ENCODE data around the gene RAB29.
"Not testable (repeated sequence)": the region's sequence is repeated elsewhere in the genome, so short reads cannot be mapped to it uniquely, and the experiment has no call there.

The RAB29 gene, protein sequence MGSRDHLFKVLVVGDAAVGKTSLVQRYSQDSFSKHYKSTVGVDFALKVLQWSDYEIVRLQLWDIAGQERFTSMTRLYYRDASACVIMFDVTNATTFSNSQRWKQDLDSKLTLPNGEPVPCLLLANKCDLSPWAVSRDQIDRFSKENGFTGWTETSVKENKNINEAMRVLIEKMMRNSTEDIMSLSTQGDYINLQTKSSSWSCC

DNA sequence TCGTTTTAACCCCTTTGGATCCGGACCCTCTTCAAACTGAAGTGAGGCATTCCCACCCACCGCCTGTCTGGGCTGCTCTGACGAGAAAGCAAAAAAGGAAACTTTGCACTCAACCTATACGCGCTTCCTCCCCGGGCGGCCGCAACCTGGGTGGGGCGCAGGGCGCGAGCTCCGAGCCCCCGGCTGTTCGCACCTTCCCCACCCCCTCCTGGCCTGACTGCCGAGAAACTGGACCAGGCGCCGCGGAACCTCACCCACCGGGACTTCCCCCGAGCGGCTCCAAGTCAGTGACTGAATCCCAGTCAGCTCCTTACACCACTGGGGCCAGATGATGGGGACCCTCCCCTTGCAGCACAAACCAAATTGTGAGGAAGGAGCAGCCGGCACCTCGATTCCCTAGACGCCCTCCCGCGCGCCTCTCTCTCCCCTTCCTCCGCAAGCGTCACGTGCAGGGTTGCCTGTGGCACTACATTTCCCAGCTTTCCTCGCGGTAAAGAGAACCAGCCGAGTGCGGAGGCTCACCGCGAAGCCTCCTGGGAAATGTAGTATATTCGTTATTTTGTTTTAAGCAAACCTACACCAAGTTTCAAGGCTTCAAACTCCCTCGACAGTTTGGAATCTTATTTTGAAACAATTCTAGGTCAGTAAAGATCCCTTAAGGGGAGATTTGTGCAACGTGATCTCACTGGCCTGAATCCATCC, at the start of gene RAB29:
Gene RAB29 (minus strand): TSS at position 468 of the 702 bp plus-strand sequence. CDS start 526 bp downstream, outside the sequence.
- no peak within 1 kb of the TSS for H3K27ac ChIP-seq (ENCODE audit: low read length)
- H3K9ac ChIP-seq (ENCODE audit: low read length) = no peak within 1 kb of the TSS
- no peaks in the 10 kb centered on the region for H3K9me3 ChIP-seq (ENCODE audit: control insufficient read depth, low read depth, low read length)
- H3K36me3 ChIP-seq (ENCODE audit: control insufficient read depth, low read depth, low read length) = no peaks in the 10 kb centered on the region
- peaks cover 6% of the 10 kb centered on the region for H3K4me1 ChIP-seq (ENCODE audit: control insufficient read depth, low read depth, low read length)
- peaks cover 38% of the 10 kb centered on the region for H3K27me3 ChIP-seq (ENCODE audit: control insufficient read depth, insufficient read depth, low read length)
- H3K4me3 ChIP-seq (ENCODE audit: low read length) = peak within 1 kb of the TSS; percentile 79

DNA sequence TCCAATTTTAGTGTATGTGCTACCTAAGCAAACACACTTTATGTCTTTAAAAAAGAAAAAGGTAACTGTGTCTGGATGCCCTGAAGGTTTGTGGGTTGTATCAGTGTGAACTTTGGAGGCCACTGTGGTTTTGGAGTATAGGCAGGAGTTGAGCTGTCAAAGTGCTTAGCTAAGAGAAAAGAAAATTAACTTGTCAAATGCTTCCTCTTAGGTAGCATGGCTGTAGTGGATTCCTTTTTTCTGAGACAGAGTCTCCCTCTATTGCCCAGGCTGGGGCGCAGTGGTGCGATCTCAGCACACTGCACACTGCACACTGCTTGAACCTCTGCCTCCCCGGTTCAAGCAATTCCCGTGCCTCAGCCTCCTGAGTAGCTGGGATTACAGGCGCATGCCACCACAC, 48.9 kb upstream of the RAB29 start:
- H3K4me3 ChIP-seq (ENCODE audit: low read length) = no peak overlapping the region
- H3K4me1 ChIP-seq (ENCODE audit: control insufficient read depth, low read depth, low read length) = peaks cover 21% of the 10 kb centered on the region
- H3K9me3 ChIP-seq (ENCODE audit: control insufficient read depth, low read depth, low read length) = no peaks in the 10 kb centered on the region
- no peak overlapping the region for H3K9ac ChIP-seq (ENCODE audit: low read length)
- no peaks in the 10 kb centered on the region for H3K36me3 ChIP-seq (ENCODE audit: control insufficient read depth, low read depth, low read length)
- no peak overlapping the region for H3K27ac ChIP-seq (ENCODE audit: low read length)
- no peaks in the 10 kb centered on the region for H3K27me3 ChIP-seq (ENCODE audit: control insufficient read depth, insufficient read depth, low read length)

- not testable (repeated sequence) for H3K4me3 ChIP-seq (ENCODE audit: low read length); H3K36me3 ChIP-seq (ENCODE audit: control insufficient read depth, low read depth, low read length); H3K9me3 ChIP-seq (ENCODE audit: control insufficient read depth, low read depth, low read length); H3K9ac ChIP-seq (ENCODE audit: low read length); H3K27ac ChIP-seq (ENCODE audit: low read length); H3K27me3 ChIP-seq (ENCODE audit: control insufficient read depth, insufficient read depth, low read length)
- peaks cover 21% of the 10 kb centered on the region for H3K4me1 ChIP-seq (ENCODE audit: control insufficient read depth, low read depth, low read length)
These were observed 48.0 kb upstream of the RAB29 start for GRCh38 chr1:205823260-205823659.

DNA sequence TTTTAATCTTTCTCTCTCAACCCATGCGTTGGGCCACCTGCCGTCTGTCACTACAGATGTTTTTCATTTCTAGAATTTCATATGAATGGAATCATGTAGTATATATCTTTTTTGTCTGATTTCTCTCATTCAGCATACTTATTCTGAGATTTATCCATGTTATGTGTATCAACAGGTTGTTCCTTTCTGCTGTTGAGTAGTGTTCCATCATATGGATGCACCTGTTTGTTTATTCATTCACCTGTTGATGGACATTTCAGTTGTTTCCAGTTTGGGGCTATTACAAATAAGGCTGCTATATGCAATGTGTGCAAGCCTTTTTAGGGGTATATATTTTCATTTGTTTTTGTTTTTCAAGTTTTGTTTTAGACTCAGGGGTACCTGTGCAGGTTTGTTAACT, 47.1 kb upstream of the RAB29 start:
- Histone ChIP-seq H3K4me3 (ENCODE audit: low read length) (no peak overlapping the region), H3K9me3 (ENCODE audit: control insufficient read depth, low read depth, low read length) (no peaks in the 10 kb centered on the region), H3K27me3 (ENCODE audit: control insufficient read depth, insufficient read depth, low read length) (no peaks in the 10 kb centered on the region), H3K27ac (ENCODE audit: low read length) (no peak overlapping the region), H3K36me3 (ENCODE audit: control insufficient read depth, low read depth, low read length) (no peaks in the 10 kb centered on the region), H3K9ac (ENCODE audit: low read length) (no peak overlapping the region), H3K4me1 (ENCODE audit: control insufficient read depth, low read depth, low read length) (peaks cover 15% of the 10 kb centered on the region)

- Histone ChIP-seq H3K9ac (ENCODE audit: low read length) (no peak overlapping the region), H3K4me1 (ENCODE audit: control insufficient read depth, low read depth, low read length) (peaks cover 5% of the 10 kb centered on the region), H3K4me3 (ENCODE audit: low read length) (no peak overlapping the region), H3K27me3 (ENCODE audit: control insufficient read depth, insufficient read depth, low read length) (peaks cover 11% of the 10 kb centered on the region), H3K27ac (ENCODE audit: low read length) (no peak overlapping the region), H3K9me3 (ENCODE audit: control insufficient read depth, low read depth, low read length) (no peaks in the 10 kb centered on the region), H3K36me3 (ENCODE audit: control insufficient read depth, low read depth, low read length) (no peaks in the 10 kb centered on the region)
These were observed 42.7 kb upstream of the RAB29 start for GRCh38 chr1:205817988-205818387.

- no peaks in the 10 kb centered on the region for H3K9me3 ChIP-seq (ENCODE audit: control insufficient read depth, low read depth, low read length)
- peaks cover 5% of the 10 kb centered on the region for H3K4me1 ChIP-seq (ENCODE audit: control insufficient read depth, low read depth, low read length)
- H3K4me3 ChIP-seq (ENCODE audit: low read length) = no peak overlapping the region
- H3K27me3 ChIP-seq (ENCODE audit: control insufficient read depth, insufficient read depth, low read length) = peaks cover 11% of the 10 kb centered on the region
- H3K9ac ChIP-seq (ENCODE audit: low read length) = no peak overlapping the region
- no peaks in the 10 kb centered on the region for H3K36me3 ChIP-seq (ENCODE audit: control insufficient read depth, low read depth, low read length)
- no peak overlapping the region for H3K27ac ChIP-seq (ENCODE audit: low read length)
These were observed 42.1 kb upstream of the RAB29 start for GRCh38 chr1:205817364-205817763.

DNA sequence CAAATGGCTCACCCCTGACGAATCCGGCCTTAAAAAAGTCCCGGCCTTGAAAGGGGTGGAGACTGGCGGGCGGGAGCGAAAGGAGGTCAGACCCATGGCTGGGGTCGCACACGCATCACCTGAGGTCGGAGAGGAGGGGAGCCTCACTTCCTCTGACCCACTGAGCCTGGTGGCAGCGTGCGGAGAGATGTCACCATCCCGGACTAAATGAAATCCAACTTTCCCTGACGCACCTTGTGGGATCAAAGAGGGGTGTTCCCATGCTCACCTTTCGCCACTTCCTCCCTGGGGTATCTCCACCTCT, 38.4 kb upstream of the RAB29 start:
- Histone ChIP-seq H3K4me3 (ENCODE audit: low read length) (peak overlapping the region; percentile 79), H3K9me3 (ENCODE audit: control insufficient read depth, low read depth, low read length) (no peaks in the 10 kb centered on the region), H3K9ac (ENCODE audit: low read length) (peak overlapping the region; percentile 60), H3K4me1 (ENCODE audit: control insufficient read depth, low read depth, low read length) (peaks cover 12% of the 10 kb centered on the region), H3K27ac (ENCODE audit: low read length) (no peak overlapping the region), H3K27me3 (ENCODE audit: control insufficient read depth, insufficient read depth, low read length) (peaks cover 11% of the 10 kb centered on the region), H3K36me3 (ENCODE audit: control insufficient read depth, low read depth, low read length) (peaks cover 11% of the 10 kb centered on the region)

DNA sequence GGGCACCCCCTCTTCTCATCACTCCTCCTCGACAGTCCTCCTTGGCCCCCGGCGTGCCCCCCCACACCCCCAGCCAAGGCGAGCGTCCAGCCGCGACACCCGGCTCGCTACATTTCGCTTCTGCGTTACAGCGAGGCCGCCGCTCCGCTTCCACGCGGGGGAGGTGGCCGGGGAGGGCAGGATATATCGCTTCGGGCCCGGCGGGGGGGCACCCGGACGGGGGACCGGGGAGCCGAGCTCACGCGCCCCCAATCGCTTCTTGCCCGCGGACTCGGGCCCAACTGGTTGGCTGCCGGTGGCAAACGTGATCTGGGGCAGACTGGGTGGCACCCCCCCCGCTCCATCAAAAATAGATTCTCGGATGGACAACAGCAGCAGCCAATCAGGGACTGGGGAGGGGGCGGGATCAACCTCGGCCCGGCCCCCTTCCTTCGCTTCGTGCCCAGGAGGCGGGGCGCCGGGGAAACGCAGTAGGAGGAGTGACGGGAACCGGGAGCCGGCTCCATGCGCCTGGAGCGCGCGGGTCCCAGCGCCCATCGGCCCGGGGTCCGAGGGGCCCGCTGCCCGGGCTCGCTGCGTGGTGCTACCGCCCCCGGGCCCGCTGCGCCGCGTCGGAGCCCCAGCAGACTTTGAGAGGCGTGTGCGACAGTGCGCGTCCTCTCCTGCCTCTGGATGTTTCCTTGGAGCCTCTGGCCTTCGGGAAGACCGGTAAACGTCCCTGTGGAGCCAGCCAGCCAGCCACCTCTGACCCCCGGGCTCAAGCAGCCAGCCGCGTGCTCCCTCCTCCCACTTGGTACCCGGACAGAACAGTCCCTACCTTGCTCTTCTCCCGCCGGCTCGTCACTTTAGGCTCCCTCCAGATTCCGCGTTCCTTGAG, 37.8 kb upstream of the RAB29 start, which contains the start of gene SLC41A1:
Gene SLC41A1 (minus strand): TSS at position 321 of the 877 bp plus-strand sequence. CDS start 2,757 bp downstream, outside the sequence.
- Histone ChIP-seq H3K27ac (ENCODE audit: low read length) (no peak within 1 kb of the TSS), H3K9me3 (ENCODE audit: control insufficient read depth, low read depth, low read length) (no peaks in the 10 kb centered on the region), H3K36me3 (ENCODE audit: control insufficient read depth, low read depth, low read length) (peaks cover 11% of the 10 kb centered on the region), H3K4me3 (ENCODE audit: low read length) (peak within 1 kb of the TSS; percentile 79), H3K9ac (ENCODE audit: low read length) (peak within 1 kb of the TSS; percentile 60), H3K4me1 (ENCODE audit: control insufficient read depth, low read depth, low read length) (peaks cover 12% of the 10 kb centered on the region), H3K27me3 (ENCODE audit: control insufficient read depth, insufficient read depth, low read length) (peaks cover 11% of the 10 kb centered on the region)

DNA sequence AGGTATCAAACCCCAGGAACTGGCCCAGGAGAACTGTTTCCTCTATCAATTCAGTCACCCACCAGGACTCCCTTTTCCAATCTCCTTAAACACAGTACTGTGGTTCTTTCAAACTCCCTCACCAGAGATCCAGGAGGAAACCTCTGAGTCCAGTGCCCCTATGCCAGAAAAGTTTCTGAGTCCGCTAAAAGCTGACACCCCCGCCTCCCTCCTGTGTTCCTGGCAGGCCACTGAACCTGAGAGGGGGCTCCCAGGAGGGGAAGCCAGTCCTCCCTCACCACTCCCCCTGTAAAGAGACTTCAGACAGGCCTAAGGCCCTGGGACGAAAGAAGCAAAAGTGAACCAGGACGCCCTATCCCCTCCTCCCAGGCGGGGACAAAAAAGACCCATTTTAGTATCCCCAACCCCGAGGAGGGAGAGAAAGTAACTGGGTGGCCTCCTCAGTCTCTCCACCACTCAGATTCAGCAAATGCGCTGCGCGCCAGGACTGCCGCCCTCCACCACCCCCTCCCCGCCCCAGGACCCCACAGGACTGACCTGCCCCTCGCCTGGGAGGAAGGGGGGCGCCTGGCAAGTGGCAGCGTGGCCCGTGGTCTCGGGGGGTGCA, 37.1 kb upstream of the RAB29 start:
- Histone ChIP-seq H3K4me3 (ENCODE audit: low read length) (peak overlapping the region; percentile 79), H3K9ac (ENCODE audit: low read length) (peak overlapping the region; percentile 57), H3K4me1 (ENCODE audit: control insufficient read depth, low read depth, low read length) (peaks cover 12% of the 10 kb centered on the region)

DNA sequence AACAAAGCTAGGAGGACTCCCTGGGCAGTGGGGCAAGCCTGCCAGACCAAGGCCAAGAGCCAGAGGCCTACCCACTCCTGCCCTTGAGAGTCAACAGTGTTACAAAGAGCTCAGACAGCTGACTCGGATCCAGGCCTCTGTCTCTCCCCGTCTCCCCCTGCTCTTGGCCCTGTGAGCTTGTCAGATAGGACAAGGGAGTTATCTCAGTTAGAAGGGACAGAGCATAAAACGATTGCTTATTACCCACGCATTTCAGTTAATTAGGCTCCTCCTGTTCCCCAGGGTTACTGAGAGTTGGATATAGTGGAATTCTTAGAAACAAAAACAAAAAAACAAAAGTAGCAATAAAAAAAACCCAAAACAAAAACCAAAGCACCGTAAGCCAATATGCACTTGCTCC, 36.4 kb upstream of the RAB29 start:
- peak overlapping the region; percentile 79 for H3K4me3 ChIP-seq (ENCODE audit: low read length)
- H3K9ac ChIP-seq (ENCODE audit: low read length) = no peak overlapping the region
- H3K27ac ChIP-seq (ENCODE audit: low read length) = no peak overlapping the region
- peaks cover 11% of the 10 kb centered on the region for H3K27me3 ChIP-seq (ENCODE audit: control insufficient read depth, insufficient read depth, low read length)
- H3K9me3 ChIP-seq (ENCODE audit: control insufficient read depth, low read depth, low read length) = no peaks in the 10 kb centered on the region
- peaks cover 12% of the 10 kb centered on the region for H3K4me1 ChIP-seq (ENCODE audit: control insufficient read depth, low read depth, low read length)
- H3K36me3 ChIP-seq (ENCODE audit: control insufficient read depth, low read depth, low read length) = peaks cover 11% of the 10 kb centered on the region

More for the DNA sequence above, 37.1 kb upstream of the RAB29 start:
- H3K36me3 ChIP-seq (ENCODE audit: control insufficient read depth, low read depth, low read length) = peaks cover 11% of the 10 kb centered on the region
- no peak overlapping the region for H3K27ac ChIP-seq (ENCODE audit: low read length)
- H3K27me3 ChIP-seq (ENCODE audit: control insufficient read depth, insufficient read depth, low read length) = peaks cover 11% of the 10 kb centered on the region
- H3K9me3 ChIP-seq (ENCODE audit: control insufficient read depth, low read depth, low read length) = no peaks in the 10 kb centered on the region

- Histone ChIP-seq H3K27ac (ENCODE audit: low read length) (no peak overlapping the region), H3K9ac (ENCODE audit: low read length) (no peak overlapping the region), H3K9me3 (ENCODE audit: control insufficient read depth, low read depth, low read length) (no peaks in the 10 kb centered on the region), H3K36me3 (ENCODE audit: control insufficient read depth, low read depth, low read length) (peaks cover 11% of the 10 kb centered on the region), H3K4me1 (ENCODE audit: control insufficient read depth, low read depth, low read length) (peaks cover 12% of the 10 kb centered on the region), H3K4me3 (ENCODE audit: low read length) (no peak overlapping the region), H3K27me3 (ENCODE audit: control insufficient read depth, insufficient read depth, low read length) (peaks cover 11% of the 10 kb centered on the region)
These were observed 35.3 kb upstream of the RAB29 start for GRCh38 chr1:205810448-205811157.
